Measurements from ENCODE around the gene ZNF764.

ZNF764 gene

DNA sequence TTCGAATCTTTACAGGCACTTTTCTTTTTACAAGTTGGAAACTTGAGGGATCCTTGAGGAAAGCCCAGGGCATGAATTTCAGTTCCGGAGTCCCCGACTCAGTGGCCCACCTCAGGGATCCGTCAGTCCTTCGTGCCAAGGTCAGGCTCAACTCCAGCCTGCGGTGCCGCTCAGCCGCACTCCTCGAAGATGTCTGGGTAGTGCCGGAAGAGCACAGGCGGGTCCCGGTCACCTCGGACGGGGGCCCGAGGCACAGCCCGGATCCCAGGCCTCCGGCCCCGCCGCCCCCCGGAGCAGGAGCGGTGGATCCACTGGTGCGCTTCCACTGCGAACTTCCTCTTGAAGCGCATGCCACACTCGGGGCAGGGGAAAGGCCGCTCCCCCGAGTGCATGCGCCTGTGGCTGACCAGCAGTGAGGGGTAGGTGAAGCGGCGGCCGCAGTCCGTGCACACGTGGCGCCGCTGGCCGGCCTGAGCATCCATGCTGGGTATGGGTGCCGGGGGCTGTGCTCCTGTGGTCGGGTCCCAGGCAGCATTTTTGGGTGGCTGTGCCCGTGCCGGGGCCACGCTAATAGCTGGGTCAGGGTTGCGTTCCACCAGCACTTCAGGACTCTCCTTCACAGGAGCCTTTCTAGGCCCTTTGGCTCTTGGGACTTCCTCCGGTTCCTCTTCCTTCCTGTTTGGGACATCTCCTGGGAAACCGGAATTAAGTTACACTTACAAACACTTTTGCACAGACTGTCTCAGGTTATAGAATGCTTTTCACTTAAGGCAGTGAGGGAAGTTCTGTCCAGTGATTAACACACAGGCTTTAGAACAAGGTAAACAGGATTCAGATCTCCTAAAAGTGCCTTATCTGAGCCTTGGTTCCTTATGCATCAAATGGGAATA lies 11.8 kb upstream of the ZNF764 start:
- DNase-seq = no peak

DNA sequence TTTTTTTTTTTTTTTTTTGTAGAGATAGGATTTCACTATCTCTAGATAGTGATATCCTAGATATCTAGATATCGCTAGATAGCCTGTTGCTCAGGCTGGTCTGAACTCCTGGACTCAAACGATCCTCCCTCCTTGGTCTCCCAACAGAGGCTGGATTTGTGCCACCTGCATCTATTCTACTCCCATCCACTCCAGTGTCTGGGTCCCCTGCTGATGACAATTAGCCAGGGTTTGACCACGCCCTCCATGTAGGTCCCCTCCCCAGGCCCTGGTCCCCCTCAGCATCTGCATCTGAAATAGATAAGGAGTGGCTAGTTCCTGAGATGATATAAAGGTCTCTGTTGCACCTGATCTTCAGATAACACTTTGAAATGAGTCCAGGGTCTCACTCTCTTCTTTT lies 11.1 kb upstream of the ZNF764 start:
- DNase-seq = no peak

DNA sequence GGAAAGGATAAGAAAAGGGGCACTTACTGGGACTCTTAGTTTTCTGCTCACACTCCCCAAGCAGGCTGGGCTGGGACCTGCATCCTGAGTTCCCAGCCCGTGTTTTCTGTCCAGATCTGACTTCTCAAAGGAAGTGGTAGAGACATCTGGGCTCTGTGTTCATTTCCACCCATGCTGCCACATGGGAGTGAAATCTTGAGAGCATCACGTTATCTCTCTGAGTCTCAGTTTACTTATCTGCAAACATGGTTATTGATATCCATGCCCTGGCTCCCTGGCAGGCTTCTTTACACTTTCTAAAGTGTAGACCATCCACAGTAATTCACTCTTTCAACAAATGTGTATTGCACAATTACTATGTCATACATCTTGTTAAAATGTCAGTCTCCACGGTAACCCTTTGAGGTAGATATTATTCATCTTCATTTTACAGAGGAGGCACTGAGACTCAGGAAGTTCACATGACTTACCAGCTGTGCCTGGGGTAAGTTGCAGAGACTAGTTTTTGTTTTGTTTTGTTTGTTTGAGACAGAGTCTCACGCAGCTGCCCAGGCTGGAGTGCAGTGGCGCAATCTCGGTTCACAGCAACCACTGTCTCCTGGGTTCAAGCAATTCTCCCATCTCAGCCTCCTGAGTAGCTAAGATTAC lies 9.9 kb upstream of the ZNF764 start:
- peak; percentile 72 for DNase-seq

DNA sequence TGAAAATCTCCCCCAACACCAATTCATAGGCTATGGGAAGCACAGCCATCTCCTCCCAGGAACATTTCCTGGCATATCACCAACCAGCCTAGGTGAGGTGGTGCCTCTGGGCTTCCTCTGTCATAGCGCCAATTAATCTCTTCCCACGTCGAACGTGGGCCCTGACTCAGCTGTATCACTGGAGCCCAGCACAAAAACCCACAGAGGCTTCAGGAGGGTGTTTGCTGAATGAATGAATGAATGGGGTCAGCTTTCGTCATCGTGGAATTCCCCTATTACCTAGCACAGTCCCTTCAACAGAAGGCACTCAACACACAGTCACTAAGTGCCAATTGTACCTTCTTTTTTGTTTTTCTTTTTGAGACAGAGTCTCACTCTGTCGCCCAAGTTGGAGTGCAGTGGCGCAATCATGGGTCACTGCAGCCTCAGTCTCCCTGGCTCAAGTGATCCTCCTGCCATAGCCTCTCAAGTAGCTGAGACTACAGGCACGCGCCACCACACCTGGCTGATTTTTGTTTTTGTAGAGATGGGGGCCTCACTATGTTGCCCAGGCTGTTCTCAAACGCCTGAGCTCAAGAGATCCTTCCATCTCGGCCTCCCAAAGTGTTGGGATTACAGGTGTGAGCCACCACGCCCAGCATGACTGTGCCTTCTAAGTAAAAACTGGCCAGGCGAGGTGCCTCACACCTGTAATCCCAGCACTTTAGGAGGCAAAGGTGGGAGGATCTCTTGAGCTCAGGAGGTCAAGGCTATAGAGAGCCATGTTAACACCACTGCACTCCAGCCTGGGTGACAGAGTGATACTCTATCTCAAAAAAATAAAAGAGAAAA lies 9.2 kb upstream of the ZNF764 start:
- peak; percentile 67 for DNase-seq

DNA sequence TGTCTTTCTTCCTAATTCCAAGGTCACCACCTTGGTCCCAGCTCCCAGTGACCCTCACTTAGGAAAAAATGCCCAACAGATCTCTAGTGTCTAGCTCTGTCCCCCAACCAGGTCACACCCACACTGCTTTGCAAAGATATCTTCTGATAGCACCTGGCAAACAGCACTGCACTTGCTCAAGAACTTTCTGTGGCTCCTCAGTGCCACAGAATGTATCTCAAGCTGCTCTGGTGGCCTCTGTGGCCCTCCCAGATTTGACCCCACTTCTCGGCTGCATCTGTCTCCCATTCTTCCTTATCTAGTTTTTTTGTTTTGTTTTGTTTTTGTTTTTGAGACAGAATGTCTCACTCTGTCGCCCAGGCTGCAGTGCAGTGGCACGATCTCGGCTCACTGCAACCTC lies 8.4 kb upstream of the ZNF764 start:
- no peak for DNase-seq

DNA sequence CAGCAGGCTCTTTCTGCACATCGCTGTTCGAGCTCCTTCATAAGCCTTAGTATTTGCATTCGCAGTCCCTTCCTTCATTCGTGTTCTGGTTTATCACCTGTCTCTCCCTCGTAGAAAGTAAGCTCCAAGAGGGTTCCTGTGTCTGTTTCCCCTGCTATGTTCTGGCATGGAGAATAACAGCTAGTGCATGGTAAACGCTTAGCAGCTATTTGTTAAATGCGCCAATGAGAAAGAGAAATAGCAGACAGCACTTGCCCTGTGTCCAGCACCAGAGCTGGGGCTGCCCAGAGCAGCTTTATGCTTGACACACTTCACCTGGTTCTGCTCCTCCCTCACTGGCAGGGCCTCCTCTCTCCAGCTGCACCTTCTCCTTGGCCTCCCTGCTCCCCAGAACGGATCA lies 7.8 kb upstream of the ZNF764 start:
- no peak for DNase-seq

DNA sequence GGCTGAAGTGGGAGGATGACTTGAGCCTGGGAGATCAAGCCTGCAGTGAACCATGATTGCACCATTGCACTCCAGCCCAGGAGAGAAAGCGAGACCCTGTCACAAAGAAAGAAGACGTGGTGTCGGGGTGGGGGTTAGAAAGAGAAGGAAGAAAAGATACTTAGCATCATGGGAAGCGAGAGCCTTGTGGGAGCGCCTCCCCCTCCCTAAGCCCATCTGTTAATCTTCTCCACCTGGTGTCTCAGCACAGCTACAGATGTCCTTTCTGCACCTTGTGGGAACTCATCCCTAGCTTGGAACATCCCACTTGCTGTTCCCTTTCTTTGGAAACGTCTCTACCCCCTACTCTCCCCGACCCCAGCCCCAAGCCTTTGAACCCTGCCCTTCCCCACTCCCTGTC lies 7.4 kb upstream of the ZNF764 start:
- no peak for DNase-seq

DNA sequence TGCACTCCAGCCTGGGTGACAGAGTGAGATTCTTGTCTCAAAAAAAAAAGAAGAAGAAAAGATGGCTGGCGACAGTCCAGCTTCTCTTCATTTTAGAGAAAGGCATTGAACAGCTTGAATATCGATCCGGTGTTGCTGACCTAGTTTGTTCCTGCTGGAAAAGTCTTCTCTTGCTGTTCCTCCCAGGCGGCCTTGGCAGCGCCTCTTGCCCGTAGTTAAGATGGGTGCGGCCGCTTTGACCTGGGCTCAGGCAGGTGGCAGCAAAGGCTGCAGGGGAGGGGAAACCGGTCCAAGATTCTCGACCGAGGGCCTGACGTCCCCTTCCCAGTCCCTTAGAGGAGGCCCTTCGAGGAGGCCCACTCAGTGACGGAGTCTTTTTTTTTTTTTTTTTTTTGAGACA lies 3.8 kb upstream of the ZNF764 start:
- no peak for DNase-seq

DNA sequence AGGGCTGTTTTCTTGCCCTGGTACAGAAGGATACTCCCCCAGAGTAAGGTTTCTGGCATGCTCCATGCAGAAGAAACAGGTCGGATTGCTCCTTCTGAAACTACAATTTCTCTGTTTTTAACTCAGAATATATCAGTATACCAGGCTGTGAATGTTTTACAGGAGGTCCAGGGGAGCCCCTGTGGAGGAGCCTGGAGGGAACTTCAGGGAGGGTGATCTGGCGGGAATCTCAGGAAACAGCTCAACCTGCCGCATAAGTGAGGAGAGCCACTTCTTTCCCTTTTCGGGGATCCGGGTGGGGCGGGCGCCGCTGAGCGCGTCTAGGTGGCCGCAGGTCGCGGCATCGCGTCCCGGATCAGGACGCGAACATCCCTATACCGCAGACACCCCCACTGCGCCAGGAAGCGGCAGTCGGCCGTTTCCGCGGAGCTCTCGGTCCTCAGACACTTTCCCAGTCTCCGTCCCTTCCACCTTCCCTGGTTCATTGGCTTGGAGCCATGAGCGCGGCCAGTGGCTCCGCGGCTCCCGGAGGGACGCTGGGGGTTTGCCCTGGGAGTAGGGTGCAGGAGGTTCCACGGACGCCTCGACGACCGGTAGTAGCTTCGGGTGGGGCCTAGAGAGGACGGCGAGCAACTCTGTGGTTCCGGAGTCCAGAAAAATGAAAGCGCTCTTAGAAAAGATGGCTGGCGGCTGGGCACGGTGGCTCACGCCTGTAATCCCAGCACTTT lies 3.1 kb upstream of the ZNF764 start:
- DNase-seq = peak; percentile 38

DNA sequence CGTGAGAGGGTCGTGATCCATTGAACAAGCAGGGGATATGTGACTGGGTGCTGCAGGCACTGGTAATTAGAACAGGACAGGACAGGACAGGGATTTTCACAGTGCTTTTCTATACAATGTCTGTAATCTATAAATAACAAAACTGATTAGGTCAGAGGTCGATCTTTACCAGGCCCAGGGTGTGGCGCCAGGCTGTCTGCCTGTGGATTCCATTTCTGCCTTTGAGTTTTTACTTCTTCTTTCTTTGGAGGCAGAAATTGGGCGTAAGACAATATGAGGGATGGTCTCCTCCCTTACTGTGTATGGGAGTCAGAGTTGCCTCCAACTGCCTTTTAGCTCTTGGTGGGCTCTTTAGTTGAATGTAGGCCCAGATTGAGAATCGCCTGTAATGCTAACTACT lies 1.5 kb upstream of the ZNF764 start:
- no peak for DNase-seq

DNA sequence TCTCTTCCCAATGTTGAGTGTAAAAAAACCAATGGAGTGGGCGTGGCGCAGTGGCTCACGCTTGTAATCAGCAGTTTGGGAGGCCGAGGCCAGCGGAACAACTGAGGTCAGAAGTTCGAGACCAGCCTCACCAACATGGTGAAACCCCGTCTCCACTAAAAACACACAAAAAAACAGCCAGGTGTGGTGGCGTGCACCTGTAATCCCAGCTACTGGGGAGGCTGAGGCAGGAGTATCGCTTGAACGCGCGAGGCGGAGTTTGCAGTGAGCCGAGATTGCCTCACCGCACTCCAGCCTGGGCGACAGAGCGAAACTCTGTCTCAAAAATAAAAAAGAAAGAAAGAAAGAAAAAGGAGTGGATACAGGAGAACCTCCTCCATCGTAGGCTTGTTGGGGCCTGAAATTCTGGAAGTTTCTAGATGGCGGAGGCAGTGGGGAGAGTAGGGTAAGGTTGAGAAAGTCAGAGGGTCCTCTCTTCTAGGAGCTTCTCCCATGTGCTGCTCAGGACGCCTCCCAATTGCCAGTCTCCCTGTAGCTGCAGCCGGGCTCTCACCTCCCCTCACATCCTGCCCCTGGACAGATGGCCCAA lies 709 bp upstream of the ZNF764 start:
- no peak for DNase-seq

DNA sequence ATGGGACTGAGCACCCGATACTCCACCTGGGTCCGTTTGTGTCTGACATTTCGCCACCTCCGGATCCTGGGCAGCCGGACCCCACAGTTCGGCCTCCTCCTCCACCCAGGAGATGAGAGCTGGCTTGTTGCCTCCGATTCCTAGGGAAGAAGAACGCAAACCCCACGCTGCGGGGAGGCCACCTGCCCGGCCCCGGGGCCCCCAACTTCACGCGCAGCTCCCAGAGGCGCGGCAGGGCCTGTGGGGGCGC lies 542 bp downstream of the ZNF764 start:
- DNase-seq = no peak

DNA sequence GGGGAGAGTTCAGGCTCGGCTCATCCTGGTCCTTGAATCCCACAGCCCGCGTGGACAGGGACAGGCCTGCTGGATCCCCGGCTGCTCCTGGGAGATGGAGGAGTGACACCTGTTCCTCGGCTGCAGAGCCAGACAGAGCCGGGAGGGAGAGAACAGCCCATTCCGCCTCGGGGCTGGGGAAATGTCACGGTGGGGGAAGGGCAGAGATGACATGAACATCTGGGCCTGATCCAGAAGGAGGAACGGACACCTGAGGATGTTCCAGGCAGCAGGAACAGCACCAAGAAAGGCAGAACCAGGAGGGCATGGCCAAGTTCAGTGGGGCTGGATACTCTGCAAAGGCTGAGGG lies 2.1 kb downstream of the ZNF764 start:
- no peak for DNase-seq

DNA sequence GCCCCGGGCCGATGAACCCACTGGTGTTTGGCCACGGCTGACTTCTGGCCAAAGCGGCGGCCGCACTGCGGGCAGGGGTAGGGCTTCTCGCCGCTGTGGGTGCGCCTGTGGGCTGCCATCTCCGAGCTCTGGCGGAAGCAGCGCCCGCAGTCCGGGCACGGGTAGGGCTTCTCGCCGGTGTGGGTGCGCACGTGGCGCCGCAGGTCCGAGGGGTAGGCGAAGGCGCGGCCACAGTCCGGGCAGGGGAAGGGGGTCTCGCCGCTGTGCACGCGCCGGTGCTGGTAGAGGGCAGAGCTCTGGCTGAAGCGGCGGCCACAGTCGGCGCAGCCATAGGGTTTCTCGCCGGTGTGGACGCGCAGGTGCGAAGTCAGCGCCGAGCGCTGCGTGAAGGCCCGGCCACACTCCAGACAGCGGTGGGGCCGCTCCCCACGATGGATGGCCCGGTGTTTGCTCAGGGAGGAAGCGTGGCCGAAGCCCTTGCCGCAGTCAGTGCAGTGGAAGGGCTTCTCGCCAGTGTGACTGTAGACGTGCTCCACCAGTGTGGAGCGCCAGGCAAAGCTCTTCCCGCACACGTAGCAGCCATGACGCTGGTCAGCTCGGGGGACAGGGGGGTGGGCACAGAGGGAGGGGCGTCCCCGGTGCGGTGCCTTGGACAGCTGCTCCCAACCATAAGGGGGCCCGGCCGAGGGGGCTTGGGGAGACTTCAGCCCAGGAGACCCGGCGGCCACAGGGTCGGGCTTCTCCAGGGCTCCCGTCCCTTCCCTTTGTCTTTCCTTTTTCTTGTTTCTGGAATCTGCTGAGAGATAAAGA lies 2.7 kb downstream of the ZNF764 start:
- no peak for DNase-seq

DNA sequence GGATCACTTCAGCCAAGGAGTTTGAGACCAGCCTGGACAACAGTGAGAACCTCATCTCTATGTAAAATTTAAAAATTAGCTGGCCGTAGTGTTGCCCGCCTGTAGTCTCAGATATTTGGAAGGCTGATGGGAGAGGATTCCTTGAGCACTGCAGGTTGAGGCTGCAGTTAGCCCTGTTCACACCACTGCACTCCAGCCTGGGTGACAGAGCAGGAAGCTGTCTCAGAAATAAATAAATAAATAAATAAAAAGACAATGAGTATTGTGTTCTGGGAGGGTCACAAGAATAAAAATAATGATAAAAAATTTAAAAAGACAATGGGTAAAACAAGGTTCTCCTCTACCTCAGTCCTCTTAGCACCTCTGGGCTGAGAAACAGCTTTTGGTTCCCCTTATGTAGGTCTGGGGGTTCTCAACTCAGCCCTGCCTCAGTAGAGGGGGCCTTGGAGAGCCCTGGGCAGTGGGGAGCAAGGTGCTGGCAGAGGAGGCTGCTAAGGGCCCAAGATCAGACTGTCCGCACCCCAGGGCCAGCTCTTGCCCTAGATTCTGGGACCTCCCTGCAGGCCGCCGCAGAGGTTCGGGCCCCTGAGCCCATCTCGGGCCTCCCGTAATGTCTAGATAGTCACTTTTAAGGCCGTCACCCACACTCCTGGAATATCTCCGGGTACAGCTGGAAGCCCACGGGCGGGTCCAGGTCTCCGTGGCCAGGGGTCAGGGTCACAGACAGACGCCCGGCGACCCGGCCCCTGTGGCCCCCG lies 3.4 kb downstream of the ZNF764 start:
- no peak for DNase-seq

DNA sequence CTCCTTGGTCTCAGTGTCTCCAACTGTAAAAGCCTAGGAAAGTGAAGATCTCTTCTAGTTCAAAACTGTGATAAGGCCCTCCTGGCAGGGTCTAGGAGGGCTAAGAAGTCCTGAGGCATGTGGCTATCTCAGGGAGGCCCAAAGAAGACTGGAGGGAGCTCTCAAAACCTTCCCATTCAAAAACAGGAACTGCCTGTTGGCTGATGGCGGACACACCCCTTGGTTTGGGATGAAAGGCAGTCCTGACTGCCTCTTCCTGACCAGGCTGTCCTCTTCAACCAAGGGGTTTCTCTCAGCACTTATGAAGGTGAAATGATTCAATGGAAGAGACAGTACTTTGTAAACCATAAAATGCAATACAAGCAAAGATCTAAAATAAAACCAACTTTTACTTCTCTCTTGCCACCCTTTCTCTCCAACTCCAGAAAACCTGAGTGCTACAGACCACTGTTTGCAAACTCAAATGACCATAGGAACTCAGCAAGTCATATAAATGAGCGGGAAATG lies 4.7 kb downstream of the ZNF764 start:
- no peak for DNase-seq

DNA sequence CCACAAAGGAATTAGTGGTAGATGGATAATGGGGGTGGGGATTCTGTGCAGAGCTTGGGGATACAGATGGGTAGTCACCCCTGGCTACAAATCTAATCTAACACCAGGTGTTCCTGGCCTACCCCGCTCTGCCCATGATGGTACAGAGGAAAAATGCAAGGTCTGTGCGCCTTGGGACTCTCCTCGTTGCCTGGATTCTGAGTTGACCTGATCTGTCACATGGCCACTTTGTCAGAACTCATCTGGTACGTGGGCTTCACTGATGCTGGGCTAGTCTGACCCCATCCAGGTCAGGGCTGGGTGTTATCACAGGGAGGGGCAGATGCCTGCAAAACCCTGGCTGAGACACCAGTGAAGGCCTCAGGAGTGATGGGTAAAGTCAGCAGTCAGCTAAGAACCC lies 5.2 kb downstream of the ZNF764 start:
- no peak for DNase-seq

DNA sequence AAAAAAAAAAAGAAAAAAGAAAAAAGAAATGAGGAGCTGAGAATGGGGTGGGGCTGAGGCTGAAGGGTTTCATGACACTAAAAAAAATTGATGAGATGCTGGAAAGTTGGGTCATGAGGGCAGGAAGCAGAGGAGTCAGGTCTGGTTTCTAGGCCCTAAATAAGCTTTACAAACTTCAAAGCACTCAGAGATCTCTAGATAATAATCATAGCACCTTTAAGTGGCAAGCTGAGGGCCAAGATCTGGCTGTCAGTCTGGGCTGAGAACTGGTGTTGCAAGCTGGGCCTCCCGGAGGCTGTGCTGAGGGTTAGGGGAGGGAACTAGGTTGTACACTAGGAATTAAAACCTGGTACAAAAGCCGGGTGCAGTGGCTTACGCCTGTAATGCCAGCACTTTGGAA lies 6.4 kb downstream of the ZNF764 start:
- peak; percentile 69 for DNase-seq

DNA sequence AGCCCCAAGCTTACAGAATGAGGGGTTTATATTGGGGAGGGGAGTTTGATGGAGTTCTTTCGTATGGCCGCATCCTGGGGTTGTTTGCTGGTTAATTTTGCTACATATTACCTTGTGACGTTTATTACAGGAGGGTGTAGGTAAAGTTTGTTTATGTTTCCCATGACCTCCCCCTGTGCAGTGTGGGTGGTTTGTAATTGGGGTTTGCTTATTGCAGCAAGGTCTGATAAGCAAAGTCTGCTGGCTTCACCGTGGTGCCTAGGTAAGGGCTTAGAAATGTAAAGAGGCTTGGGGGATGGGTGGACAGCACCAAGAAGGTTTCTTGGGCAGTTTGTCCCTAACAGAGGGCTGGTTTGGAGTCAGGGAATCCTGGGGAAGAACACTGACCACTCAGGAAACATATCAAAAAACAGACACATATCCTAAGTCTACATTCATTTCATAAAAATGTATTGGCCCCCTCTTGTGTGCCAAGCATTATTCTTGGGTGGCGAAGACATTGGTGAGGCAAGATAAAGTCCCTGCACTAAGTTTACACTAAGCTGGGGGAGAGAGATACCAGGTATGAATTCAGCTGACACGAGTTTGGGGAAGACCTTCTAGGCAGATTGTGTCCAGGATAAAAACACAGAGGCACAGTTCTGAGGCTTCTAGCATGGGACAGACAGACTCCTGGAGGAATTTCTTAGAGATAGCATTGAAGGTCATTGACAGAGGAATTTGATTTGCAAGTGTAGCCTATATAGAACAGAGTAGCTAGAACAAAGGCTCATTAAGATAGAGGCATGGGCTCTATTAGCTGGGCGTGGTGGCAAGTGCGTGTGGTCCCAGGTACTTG lies 9.5 kb downstream of the ZNF764 start:
- no peak for DNase-seq

DNA sequence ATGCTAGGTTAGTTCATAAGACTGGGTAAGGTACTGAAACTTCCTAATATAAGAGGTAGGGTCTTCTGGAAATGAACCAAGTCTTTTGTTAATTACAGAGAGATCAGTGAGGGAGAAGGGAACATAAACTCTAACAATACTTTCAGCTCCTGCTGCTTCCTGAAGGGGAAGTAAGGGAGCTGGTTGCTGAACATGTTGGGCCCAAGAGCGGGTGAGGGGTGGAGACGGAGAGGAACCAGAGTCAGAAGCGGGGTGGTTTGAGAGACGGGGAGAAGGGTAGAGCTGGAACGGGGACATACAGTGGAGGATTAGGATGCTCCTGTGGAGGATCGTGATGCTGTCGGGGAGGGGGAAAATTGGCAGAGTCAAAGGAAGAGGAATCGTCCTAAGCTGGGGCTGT lies 12.1 kb downstream of the ZNF764 start:
- DNase-seq = no peak

Data from CD4-positive, alpha-beta T cell treated with Interleukin-15 for 1 hour (primary cell).